Breast epithelium (tissue), 4 donors: ENCODE results near the gene NTN4. TPM values are rescaled to one million over a fixed set of nuclear protein-coding genes. Genes with fewer than 3 reads are reported as not detected.

ENCODE experiments used
- DNase-seq, 2 donors: peaks; one replicate each; pipeline ENCODE4 v3.0.0-alpha.2; 2019; ENCODE audit warnings: low spot score in 2 of 2
- H3K27ac ChIP-seq, 2 donors: fragments of 200-600 bp; sonication (generic) in 1 of 2; one replicate each; pipeline ENCODE4 v1.5.1; 2016 to 2019; ENCODE audit warnings: mild to moderate bottlenecking in 1 of 2
- H3K27me3 ChIP-seq, 2 donors: fragments of 200-600 bp; sonication (generic) in 1 of 2; one replicate each; pipeline versions ENCODE4 v1.5.1 to v1.6.0; 2017 to 2019; ENCODE audit warnings: control low read depth in 1 of 2, mild to moderate bottlenecking in 1 of 2
- H3K36me3 ChIP-seq: fragments of 200-600 bp; one replicate; pipeline ENCODE4 v1.5.1; 2019
- H3K4me1 ChIP-seq, 2 donors: fragments of 200-600 bp; sonication (generic); one replicate each; pipeline ENCODE4 v1.5.1; 2016 to 2019; ENCODE audit warnings: control low read depth in 1 of 2
- H3K4me3 ChIP-seq, 3 donors: fragments of 200-600 bp; sonication (generic); 1 replicate in 2 of 3; 2 replicates in 1 of 3; pipeline ENCODE4 v1.5.1; 2016 to 2019; ENCODE audit warnings: mild to moderate bottlenecking in 3 of 3, moderate library complexity in 2 of 3
- H3K9me3 ChIP-seq, 2 donors: fragments of 200-600 bp; sonication (generic) in 1 of 2; one replicate each; pipeline ENCODE4 v1.5.1; 2016 to 2019; ENCODE audit warnings: control low read depth in 1 of 2
- POLR2A ChIP-seq: fragments of 450-650 bp; IDR thresholded peaks from one replicate; pipeline ENCODE4 v1.6.1; 2016; ENCODE audit warnings: antibody characterized with exemption, mild to moderate bottlenecking, moderate library complexity
- POLR2AphosphoS5 ChIP-seq, 3 donors: sonication (generic); formaldehyde crosslinking; IDR thresholded peaks; one replicate each; pipeline ENCODE4 v1.6.1; 2017; ENCODE audit warnings: antibody characterized with exemption in 3 of 3
- intact Hi-C: fragments of 100-400 bp; cut with DNase I; formaldehyde crosslinking; loops from one replicate; pipeline ENCODE4 v1.15.1; 2023; ENCODE audit warnings: low total_unique reads
- total RNA-seq, 3 donors: library from RNA; depleted of rRNA; stranded (reverse); fragments of >200 nt; gene quantifications; one replicate each; pipeline ENCODE4 v1.1.0, GENCODE V29; 2016
- TF ChIP-seq, protein P1 (sequence below), 3 donors: fragments of 450-650 bp; IDR thresholded peaks; one replicate each; pipeline ENCODE4 v1.5.1; 2016 to 2017; ENCODE audit warnings: antibody characterized with exemption in 3 of 3, mild to moderate bottlenecking in 3 of 3, moderate library complexity in 3 of 3

The NTN4 gene
- total RNA-seq, 3 donors from 2014 or later: 27.4 to 188 (median 110) TPM

DNA sequence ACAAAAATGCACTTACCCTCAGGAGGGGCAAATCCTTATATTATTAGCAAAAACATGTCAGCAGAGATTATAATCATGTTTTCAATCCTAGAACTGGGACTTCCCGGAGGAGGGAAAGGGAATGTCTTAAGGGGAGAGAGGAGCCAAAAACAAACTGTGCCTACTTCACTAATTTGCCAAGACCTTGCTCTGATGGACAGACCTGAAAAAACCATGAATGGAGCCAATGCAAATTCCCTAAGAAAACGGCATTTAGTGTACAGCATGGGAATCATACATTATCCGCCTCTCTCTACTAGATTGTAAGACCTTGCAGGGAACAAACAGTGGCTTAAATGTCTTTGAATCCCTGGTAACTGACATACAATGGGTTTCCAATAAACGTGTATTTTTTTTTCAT, 70.4 kb downstream of the NTN4 start:
- peak overlapping the region; percentile 54 to 76 for H3K27ac ChIP-seq
- H3K27me3 ChIP-seq: no peaks in the 10 kb centered on the region
- H3K9me3 ChIP-seq: no peaks in the 10 kb centered on the region
- no peak overlapping the region for H3K4me3 ChIP-seq
- H3K4me1 ChIP-seq: no peaks in the 10 kb centered on the region
- no peaks in the 10 kb centered on the region for H3K36me3 ChIP-seq
- intact Hi-C loops: no loop called here
- no peak for DNase-seq
- TF ChIP-seq POLR2A: no peak

DNA sequence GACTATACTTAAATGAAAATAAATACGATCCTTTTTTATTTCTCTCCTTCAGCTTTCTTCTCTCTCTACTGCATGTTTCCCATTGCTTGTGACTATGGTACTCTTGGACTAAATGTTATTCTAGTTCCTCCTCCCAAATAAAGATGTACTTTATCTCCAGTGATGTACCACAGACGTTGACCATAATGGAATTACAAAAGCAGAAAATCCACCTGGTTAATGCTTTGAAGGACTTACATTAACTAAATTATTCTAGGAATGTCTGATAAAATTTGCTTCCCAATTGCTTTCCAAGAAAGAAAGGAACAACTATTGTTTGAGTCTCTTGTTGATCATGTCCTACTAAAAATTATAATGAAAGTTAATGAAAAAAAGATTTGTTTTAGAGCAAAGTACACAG, 71.8 kb downstream of the NTN4 start:
- Histone ChIP-seq H3K4me3 (no peak overlapping the region), H3K9me3 (no peaks in the 10 kb centered on the region), H3K4me1 (no peaks in the 10 kb centered on the region), H3K27me3 (no peaks in the 10 kb centered on the region), H3K36me3 (no peaks in the 10 kb centered on the region), H3K27ac (peak overlapping the region in 1 of 2 donors; percentile 54)
- TF ChIP-seq POLR2A (no peak), POLR2AphosphoS5 (IDR thresholded peaks at IDR 0.05) (no peak)
- TF ChIP-seq, protein P1, sequence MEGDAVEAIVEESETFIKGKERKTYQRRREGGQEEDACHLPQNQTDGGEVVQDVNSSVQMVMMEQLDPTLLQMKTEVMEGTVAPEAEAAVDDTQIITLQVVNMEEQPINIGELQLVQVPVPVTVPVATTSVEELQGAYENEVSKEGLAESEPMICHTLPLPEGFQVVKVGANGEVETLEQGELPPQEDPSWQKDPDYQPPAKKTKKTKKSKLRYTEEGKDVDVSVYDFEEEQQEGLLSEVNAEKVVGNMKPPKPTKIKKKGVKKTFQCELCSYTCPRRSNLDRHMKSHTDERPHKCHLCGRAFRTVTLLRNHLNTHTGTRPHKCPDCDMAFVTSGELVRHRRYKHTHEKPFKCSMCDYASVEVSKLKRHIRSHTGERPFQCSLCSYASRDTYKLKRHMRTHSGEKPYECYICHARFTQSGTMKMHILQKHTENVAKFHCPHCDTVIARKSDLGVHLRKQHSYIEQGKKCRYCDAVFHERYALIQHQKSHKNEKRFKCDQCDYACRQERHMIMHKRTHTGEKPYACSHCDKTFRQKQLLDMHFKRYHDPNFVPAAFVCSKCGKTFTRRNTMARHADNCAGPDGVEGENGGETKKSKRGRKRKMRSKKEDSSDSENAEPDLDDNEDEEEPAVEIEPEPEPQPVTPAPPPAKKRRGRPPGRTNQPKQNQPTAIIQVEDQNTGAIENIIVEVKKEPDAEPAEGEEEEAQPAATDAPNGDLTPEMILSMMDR (IDR thresholded peaks at IDR 0.05): no peak
- intact Hi-C loops: no loop called here
- DNase-seq: no peak

DNA sequence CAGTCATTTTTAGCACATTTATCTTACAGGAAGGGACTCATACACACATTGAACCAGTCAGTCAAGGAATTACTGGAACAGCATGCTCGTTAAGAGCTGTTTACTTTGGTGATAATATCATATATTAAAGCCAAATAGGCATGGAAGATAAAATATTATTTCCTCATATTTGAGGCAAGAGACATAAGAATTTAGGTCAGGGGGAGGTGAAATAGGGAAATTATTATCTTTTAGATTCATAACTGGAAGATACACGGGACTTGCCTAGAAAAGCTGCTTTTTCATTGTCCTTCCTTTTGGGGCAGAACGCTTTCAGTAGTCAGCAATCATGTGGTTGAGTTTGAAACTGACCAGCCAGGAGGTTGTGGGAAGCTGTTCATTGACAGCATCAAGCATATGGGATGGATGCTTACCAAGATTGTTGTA, 72.5 kb downstream of the NTN4 start:
- peak overlapping the region; percentile 54 to 70 for H3K27ac ChIP-seq
- DNase-seq: no peak
- H3K4me3 ChIP-seq: no peak overlapping the region
- intact Hi-C loops: no loop called here
- no peaks in the 10 kb centered on the region for H3K9me3 ChIP-seq
- H3K4me1 ChIP-seq: no peaks in the 10 kb centered on the region
- TF ChIP-seq POLR2AphosphoS5 (IDR thresholded peaks at IDR 0.05) (no peak), POLR2A (no peak)
- TF ChIP-seq, protein P1 (IDR thresholded peaks at IDR 0.05): no peak
- H3K36me3 ChIP-seq: no peaks in the 10 kb centered on the region
- H3K27me3 ChIP-seq: no peaks in the 10 kb centered on the region

DNA sequence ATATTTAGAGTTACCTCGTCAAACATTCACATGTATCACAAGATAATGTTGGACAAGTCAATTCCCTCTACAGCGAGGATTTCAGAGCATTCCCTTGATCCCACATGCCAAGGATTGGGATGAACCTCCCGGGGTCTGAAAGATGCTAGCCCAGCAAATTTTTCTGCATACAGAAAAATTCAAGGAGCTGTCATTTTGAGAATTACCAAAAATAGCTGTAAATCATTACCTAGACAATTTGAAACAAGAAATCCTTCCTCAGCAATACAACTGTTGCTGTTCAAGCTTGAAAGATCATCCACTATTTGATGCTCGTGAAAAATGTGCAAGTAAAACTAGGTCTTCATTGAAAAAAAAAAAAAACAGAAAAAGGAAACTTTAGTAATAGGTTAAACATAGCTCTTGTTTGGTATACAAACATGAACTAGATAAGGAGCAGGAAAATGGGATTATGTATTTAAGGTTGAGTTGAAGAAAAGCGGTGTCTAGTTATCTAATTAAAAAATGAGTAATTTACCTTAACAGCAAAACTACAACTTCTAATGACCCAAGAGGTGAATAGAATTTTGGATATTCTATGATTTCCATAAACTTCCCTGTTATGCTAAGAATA, 73.1 kb downstream of the NTN4 start:
- H3K27me3 ChIP-seq: no peaks in the 10 kb centered on the region
- H3K36me3 ChIP-seq: no peaks in the 10 kb centered on the region
- no peak overlapping the region for H3K4me3 ChIP-seq
- no peak for DNase-seq
- H3K27ac ChIP-seq: peak overlapping the region; percentile 54 to 70
- TF ChIP-seq POLR2AphosphoS5 (IDR thresholded peaks at IDR 0.05): no peak
- H3K4me1 ChIP-seq: no peaks in the 10 kb centered on the region
- no peaks in the 10 kb centered on the region for H3K9me3 ChIP-seq
- intact Hi-C loops: no loop called here

DNA sequence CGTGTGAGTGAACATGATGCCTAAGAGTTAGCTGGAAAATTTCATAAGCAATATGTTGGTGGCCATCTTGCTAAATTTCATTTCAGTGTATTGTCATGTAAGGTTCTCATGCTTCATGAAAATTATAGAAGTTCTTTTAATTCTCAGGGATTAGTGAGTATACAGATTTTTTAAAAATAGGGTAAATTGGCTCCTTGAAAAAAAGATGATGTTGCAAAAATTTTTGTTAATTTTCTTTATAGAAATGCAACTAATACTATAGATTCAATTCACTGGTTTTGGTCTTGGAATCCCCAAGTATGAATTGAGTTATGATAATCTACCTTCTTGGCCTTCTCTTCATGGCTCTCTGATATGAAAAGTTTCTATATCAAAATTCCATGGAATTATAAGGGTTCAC, 75.4 kb downstream of the NTN4 start:
- intact Hi-C loops: no loop called here
- Histone ChIP-seq H3K4me3 (no peak overlapping the region), H3K36me3 (no peaks in the 10 kb centered on the region), H3K9me3 (no peaks in the 10 kb centered on the region), H3K27me3 (no peaks in the 10 kb centered on the region), H3K27ac (no peak overlapping the region), H3K4me1 (no peaks in the 10 kb centered on the region)
- no peak for TF ChIP-seq POLR2AphosphoS5 (IDR thresholded peaks at IDR 0.05)
- TF ChIP-seq POLR2A: no peak
- TF ChIP-seq, protein P1 (IDR thresholded peaks at IDR 0.05): no peak
- DNase-seq: no peak

DNA sequence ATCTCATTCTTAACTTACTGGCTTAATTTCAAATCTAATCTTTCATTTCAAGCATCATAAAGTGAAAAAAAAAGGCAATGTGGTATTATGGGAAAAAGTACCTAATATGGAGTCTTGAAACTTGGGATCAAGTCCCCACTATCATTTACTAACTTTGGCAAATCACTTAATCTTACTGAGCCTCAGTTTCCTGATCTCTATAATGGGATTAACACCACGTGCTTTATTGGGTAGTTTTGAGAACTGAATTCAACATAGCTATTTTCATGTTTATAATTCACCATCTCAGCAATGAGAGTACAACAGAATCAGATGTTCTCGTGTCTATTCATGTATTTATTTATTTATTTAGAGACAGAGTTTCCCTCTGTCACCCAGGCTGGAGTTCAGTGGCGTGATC, 78.3 kb downstream of the NTN4 start:
- TF ChIP-seq, protein P1 (IDR thresholded peaks at IDR 0.05): no peak
- TF ChIP-seq POLR2A: no peak
- TF ChIP-seq POLR2AphosphoS5 (IDR thresholded peaks at IDR 0.05): no peak
- DNase-seq: no peak
- H3K4me3 ChIP-seq: no peak overlapping the region
- H3K4me1 ChIP-seq: no peaks in the 10 kb centered on the region
- H3K9me3 ChIP-seq: no peaks in the 10 kb centered on the region
- intact Hi-C loops: no loop called here
- no peaks in the 10 kb centered on the region for H3K36me3 ChIP-seq
- no peaks in the 10 kb centered on the region for H3K27me3 ChIP-seq
- H3K27ac ChIP-seq: no peak overlapping the region
